Loucy (cell line): Measurements from ENCODE around the gene C6orf52.

ENCODE experiments used
- EZH2phosphoT487 ChIP-seq: fragments of 200-600 bp; IDR thresholded peaks from 2 replicates; pipeline ENCODE4 v1.6.1; 2018; ENCODE audit warnings: antibody characterized with exemption, mild to moderate bottlenecking, moderate library complexity, borderline replicate concordance
- TF ChIP-seq, protein P1 (sequence below): fragments of 200-600 bp; sonication (generic); conservative IDR thresholded peaks from 2 replicates; pipeline ENCODE4 v1.5.1; 2014; ENCODE audit warnings: mild to moderate bottlenecking, antibody characterized with exemption, low read length

DNA sequence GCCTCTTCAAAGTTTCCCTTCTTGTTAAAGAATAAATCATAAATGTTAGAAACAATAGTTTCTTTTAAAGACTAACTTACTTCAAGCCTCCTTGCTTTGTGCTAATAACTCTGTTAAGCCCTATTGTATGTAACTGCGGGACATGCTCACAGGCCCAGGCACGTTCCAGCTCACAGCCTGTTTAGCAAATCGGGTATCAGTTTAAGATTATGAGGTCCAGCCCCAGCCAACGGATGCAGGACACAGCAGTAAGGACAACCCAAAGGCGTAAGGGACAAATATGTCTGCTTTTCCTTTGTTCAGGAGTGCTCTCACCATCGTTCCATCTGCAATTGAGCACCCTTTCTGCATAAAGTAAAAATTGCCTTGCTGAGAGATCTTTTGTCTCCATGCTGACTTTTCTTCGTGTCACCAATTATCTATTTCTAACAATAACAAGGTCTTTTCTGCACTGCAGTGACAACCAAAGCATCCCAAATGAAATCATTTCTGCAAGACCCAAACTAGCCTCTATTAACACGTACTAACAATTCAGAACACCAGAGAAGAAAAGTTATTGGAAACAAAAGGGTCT is 1.4 kb downstream of the C6orf52 start:
- TF ChIP-seq, protein P1, sequence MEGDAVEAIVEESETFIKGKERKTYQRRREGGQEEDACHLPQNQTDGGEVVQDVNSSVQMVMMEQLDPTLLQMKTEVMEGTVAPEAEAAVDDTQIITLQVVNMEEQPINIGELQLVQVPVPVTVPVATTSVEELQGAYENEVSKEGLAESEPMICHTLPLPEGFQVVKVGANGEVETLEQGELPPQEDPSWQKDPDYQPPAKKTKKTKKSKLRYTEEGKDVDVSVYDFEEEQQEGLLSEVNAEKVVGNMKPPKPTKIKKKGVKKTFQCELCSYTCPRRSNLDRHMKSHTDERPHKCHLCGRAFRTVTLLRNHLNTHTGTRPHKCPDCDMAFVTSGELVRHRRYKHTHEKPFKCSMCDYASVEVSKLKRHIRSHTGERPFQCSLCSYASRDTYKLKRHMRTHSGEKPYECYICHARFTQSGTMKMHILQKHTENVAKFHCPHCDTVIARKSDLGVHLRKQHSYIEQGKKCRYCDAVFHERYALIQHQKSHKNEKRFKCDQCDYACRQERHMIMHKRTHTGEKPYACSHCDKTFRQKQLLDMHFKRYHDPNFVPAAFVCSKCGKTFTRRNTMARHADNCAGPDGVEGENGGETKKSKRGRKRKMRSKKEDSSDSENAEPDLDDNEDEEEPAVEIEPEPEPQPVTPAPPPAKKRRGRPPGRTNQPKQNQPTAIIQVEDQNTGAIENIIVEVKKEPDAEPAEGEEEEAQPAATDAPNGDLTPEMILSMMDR, result no peak
- no peak for TF ChIP-seq EZH2phosphoT487
